OCI-LY3 (cell line): ENCODE results near the gene GPR146.
"Not testable (repeated sequence)": the region's sequence is repeated elsewhere in the genome, so short reads cannot be mapped to it uniquely, and the experiment has no call there.

ENCODE experiments used
- H2AFZ ChIP-seq: fragments of 200-600, 300-600 bp; shearing (Covaris generic); 2 replicates; pipeline ENCODE4 v1.6.0; 2014; ENCODE audit warnings: antibody characterized with exemption, low read depth, low read length
- H3K27ac ChIP-seq: fragments of 200-600, 300-600 bp; sonication (generic); 2 replicates; pipeline ENCODE4 v1.5.1; 2014; ENCODE audit warnings: mild to moderate bottlenecking, low read length, moderate library complexity, mixed read lengths
- H3K27me3 ChIP-seq: fragments of 200-600, 300-600 bp; sonication (generic); 2 replicates; pipeline ENCODE4 v1.6.1; 2014; ENCODE audit warnings: low read depth, low read length, mixed read lengths
- H3K36me3 ChIP-seq: fragments of 200-600, 300-600 bp; sonication (generic); replicated peaks from 2 replicates; pipeline ENCODE3; 2014; ENCODE audit warnings: low read depth, low read length, mixed read lengths
- H3K4me1 ChIP-seq: fragments of 300-600, 200-600 bp; sonication (generic); 2 replicates; pipeline ENCODE4 v1.6.1; 2014; ENCODE audit warnings: low read length, mixed read lengths
- H3K4me2 ChIP-seq: fragments of 200-600, 300-600 bp; sonication (generic); 2 replicates; pipeline ENCODE4 v1.6.1; 2014; ENCODE audit warnings: low read length, mixed read lengths
- H3K4me3 ChIP-seq: fragments of 300-600, 200-600 bp; sonication (generic); 2 replicates; pipeline ENCODE4 v1.5.1; 2014; ENCODE audit warnings: antibody characterized with exemption, mild to moderate bottlenecking, low read length, moderate library complexity
- H3K79me2 ChIP-seq: fragments of 300-600, 200-600 bp; shearing (Covaris generic); 2 replicates; pipeline ENCODE4 v1.6.1; 2014; ENCODE audit warnings: mild to moderate bottlenecking, low read length, mixed read lengths
- H3K9ac ChIP-seq: fragments of 300-600, 200-600 bp; shearing (Covaris generic); 2 replicates; pipeline ENCODE4 v1.6.0; 2014; ENCODE audit warnings: mild to moderate bottlenecking, low read length, moderate library complexity
- H3K9me3 ChIP-seq: fragments of 200-600, 300-600 bp; shearing (Covaris generic); 2 replicates; pipeline ENCODE4 v1.6.1; 2014; ENCODE audit warnings: low read length, mixed read lengths; ENCODE audit not compliant: insufficient read depth
- H4K20me1 ChIP-seq: fragments of 200-600, 300-600 bp; sonication (generic); 2 replicates; pipeline ENCODE4 v1.6.1; 2016; ENCODE audit warnings: low read length, mixed read lengths; ENCODE audit not compliant: insufficient read depth
- CTCF ChIP-seq: fragments of 200-600, 300-600 bp; sonication (generic); IDR thresholded peaks from 2 replicates; pipeline ENCODE4 v1.5.1; 2014; ENCODE audit warnings: antibody characterized with exemption, low read length, low read depth
- EZH2phosphoT487 ChIP-seq: fragments of 200-600 bp; shearing (Covaris generic); IDR thresholded peaks from 2 replicates; pipeline ENCODE4 v1.6.1; 2018; ENCODE audit warnings: antibody characterized with exemption, mixed run types, low read depth

The GPR146 gene

GRCh38 chr7:1073142-1073977 is 29.0 kb downstream of the GPR146 start:
- no peaks in the 10 kb centered on the region for H3K27me3 ChIP-seq
- H3K4me1 ChIP-seq = no peaks in the 10 kb centered on the region
- H3K9ac ChIP-seq = no peak overlapping the region
- H3K36me3 ChIP-seq = no peaks in the 10 kb centered on the region
- TF ChIP-seq CTCF (no peak), EZH2phosphoT487 (no peak)
- no peak overlapping the region for H3K4me3 ChIP-seq
- no peaks in the 10 kb centered on the region for H4K20me1 ChIP-seq
- no peak overlapping the region for H3K4me2 ChIP-seq
- no peaks in the 10 kb centered on the region for H3K79me2 ChIP-seq
- no peak overlapping the region for H3K27ac ChIP-seq
- no peaks in the 10 kb centered on the region for H3K9me3 ChIP-seq
- H2AFZ ChIP-seq = no peak overlapping the region

GRCh38 chr7:1074018-1074417 is 29.7 kb downstream of the GPR146 start:
- H2AFZ ChIP-seq, H3K9ac ChIP-seq, H3K4me1 ChIP-seq, H3K36me3 ChIP-seq, H3K9me3 ChIP-seq, H3K27ac ChIP-seq, H3K4me2 ChIP-seq, H3K4me3 ChIP-seq, H3K27me3 ChIP-seq, H4K20me1 ChIP-seq, H3K79me2 ChIP-seq: not testable (repeated sequence)

- TF ChIP-seq EZH2phosphoT487 (no peak), CTCF (no peak)
- Histone ChIP-seq H3K9me3 (no peaks in the 10 kb centered on the region), H3K4me2 (no peak overlapping the region), H2AFZ (no peak overlapping the region), H3K79me2 (no peaks in the 10 kb centered on the region), H3K4me3 (no peak overlapping the region), H3K27ac (no peak overlapping the region), H3K36me3 (no peaks in the 10 kb centered on the region), H3K4me1 (no peaks in the 10 kb centered on the region), H3K9ac (no peak overlapping the region), H3K27me3 (no peaks in the 10 kb centered on the region), H4K20me1 (no peaks in the 10 kb centered on the region)
These were observed 30.5 kb downstream of the GPR146 start for GRCh38 chr7:1074593-1075431.

- H3K27ac ChIP-seq = no peak overlapping the region
- H3K4me2 ChIP-seq = no peak overlapping the region
- no peak for TF ChIP-seq EZH2phosphoT487
- no peak for TF ChIP-seq CTCF
- no peak overlapping the region for H3K4me3 ChIP-seq
- H3K9ac ChIP-seq = no peak overlapping the region
- H3K4me1 ChIP-seq = no peaks in the 10 kb centered on the region
- H4K20me1 ChIP-seq = no peaks in the 10 kb centered on the region
- H2AFZ ChIP-seq = no peak overlapping the region
- no peaks in the 10 kb centered on the region for H3K27me3 ChIP-seq
- H3K36me3 ChIP-seq = no peaks in the 10 kb centered on the region
- H3K9me3 ChIP-seq = no peaks in the 10 kb centered on the region
- no peaks in the 10 kb centered on the region for H3K79me2 ChIP-seq
These were observed 32.1 kb downstream of the GPR146 start for GRCh38 chr7:1076184-1077072.
